Neuronal stem cell (in vitro differentiated cells): ENCODE measurements around the gene KCNAB1.

Experiments used
- DNase-seq: peaks from one replicate; pipeline ENCODE4 v3.0.0-alpha.2; 2013; ENCODE audit warnings: low spot score
- H2AFZ ChIP-seq: one replicate; pipeline ENCODE4 v1.6.1; 2013; ENCODE audit warnings: mild to moderate bottlenecking, low read length, inconsistent platforms
- H2AK5ac ChIP-seq: 2 replicates; pipeline ENCODE4 v1.6.1; 2013; ENCODE audit warnings: low read depth, mild to moderate bottlenecking, inconsistent platforms, low read length, moderate library complexity, mixed read lengths
- H2BK120ac ChIP-seq: 2 replicates; pipeline ENCODE4 v1.6.1; 2013; ENCODE audit warnings: low read depth, mild to moderate bottlenecking, inconsistent platforms, low read length, moderate library complexity, mixed read lengths
- H2BK12ac ChIP-seq: one replicate; pipeline ENCODE4 v1.6.1; 2013; ENCODE audit warnings: low read length, inconsistent platforms
- H2BK15ac ChIP-seq: 2 replicates; pipeline ENCODE4 v1.6.1; 2013; ENCODE audit warnings: mild to moderate bottlenecking, low read length, inconsistent platforms, mixed read lengths
- H2BK5ac ChIP-seq: one replicate; pipeline ENCODE4 v1.6.1; 2013; ENCODE audit warnings: inconsistent platforms, mild to moderate bottlenecking, low read length, moderate library complexity
- H3K14ac ChIP-seq: one replicate; pipeline ENCODE4 v1.6.1; 2013; ENCODE audit warnings: low read length, inconsistent platforms
- H3K18ac ChIP-seq: 2 replicates; pipeline ENCODE4 v1.6.1; 2013; ENCODE audit warnings: low read length, inconsistent platforms
- H3K23ac ChIP-seq: 2 replicates; pipeline ENCODE4 v1.6.1; 2013; ENCODE audit warnings: low read depth, mild to moderate bottlenecking, mixed read lengths, low read length, inconsistent platforms; ENCODE audit not compliant: poor library complexity
- H3K27ac ChIP-seq: replicated peaks from 3 replicates; pipeline ENCODE4 v1.5.1; 2013; ENCODE audit warnings: low read length, inconsistent platforms
- H3K27me3 ChIP-seq, 3 experiments: 2 replicates each; pipeline ENCODE4 v1.6.1; 2013; ENCODE audit warnings: low read length in 3 of 3, mild to moderate bottlenecking in 2 of 3, inconsistent platforms in 1 of 3, low read depth in 1 of 3, mixed read lengths in 1 of 3, moderate library complexity in 1 of 3; ENCODE audit not compliant: control insufficient read depth in 3 of 3, insufficient read depth in 3 of 3
- H3K36me3 ChIP-seq, 2 donors: replicated peaks in 1 of 2; 2 replicates each; pipeline ENCODE4 v1.6.1; 2013; ENCODE audit warnings: low read length in 2 of 2; ENCODE audit not compliant: control insufficient read depth in 2 of 2, insufficient read depth in 2 of 2
- H3K4ac ChIP-seq: 2 replicates; pipeline ENCODE4 v1.6.1; 2013; ENCODE audit warnings: inconsistent platforms, mild to moderate bottlenecking, low read length, moderate library complexity
- H3K4me1 ChIP-seq, 2 donors: 1 replicate in 1 of 2; 2 replicates in 1 of 2; pipeline ENCODE4 v1.6.1; 2013; ENCODE audit warnings: low read length in 2 of 2, low read depth in 1 of 2; ENCODE audit not compliant: control insufficient read depth in 2 of 2, insufficient read depth in 1 of 2
- H3K4me2 ChIP-seq: one replicate; pipeline ENCODE4 v1.6.1; 2013; ENCODE audit warnings: mild to moderate bottlenecking, low read length, inconsistent platforms; ENCODE audit not compliant: insufficient read depth, poor library complexity, severe bottlenecking
- H3K4me3 ChIP-seq, 2 donors: 2 replicates each; pipeline ENCODE4 v1.5.1; 2013; ENCODE audit warnings: low read length in 2 of 2, mild to moderate bottlenecking in 2 of 2, inconsistent platforms in 1 of 2, moderate library complexity in 1 of 2
- H3K79me1 ChIP-seq: one replicate; pipeline ENCODE4 v1.6.1; 2013; ENCODE audit warnings: low read depth, mild to moderate bottlenecking, inconsistent platforms, low read length, moderate library complexity
- H3K9ac ChIP-seq: one replicate; pipeline ENCODE4 v1.6.1; 2013; ENCODE audit warnings: mild to moderate bottlenecking, low read depth, low read length, inconsistent platforms; ENCODE audit not compliant: poor library complexity
- H3K9me3 ChIP-seq, 2 donors: replicated peaks in 1 of 2; 2 replicates each; pipeline versions ENCODE3 to v1.6.1; 2013; ENCODE audit warnings: low read length in 2 of 2, mild to moderate bottlenecking in 2 of 2, inconsistent platforms in 1 of 2, low read depth in 1 of 2, mixed read lengths in 1 of 2, moderate library complexity in 1 of 2; ENCODE audit not compliant: control insufficient read depth in 2 of 2, insufficient read depth in 1 of 2
- H4K8ac ChIP-seq: one replicate; pipeline ENCODE4 v1.6.1; 2013; ENCODE audit warnings: low read depth, mild to moderate bottlenecking, inconsistent platforms, low read length, moderate library complexity
- H4K91ac ChIP-seq: one replicate; pipeline ENCODE4 v1.6.1; 2013; ENCODE audit warnings: low read length, low read depth, mild to moderate bottlenecking, inconsistent platforms; ENCODE audit not compliant: poor library complexity
- WGBS, 2 donors: extraction: QIAGEN DNeasy Blood & Tissue Kit; methylation state at CpG; one replicate each; pipeline ENCODE4 v1.1.7; 2013; ENCODE audit warnings: missing lambda C conversion rate in 2 of 2, mixed read lengths in 1 of 2; ENCODE audit not compliant: insufficient read length in 2 of 2, insufficient replicate concordance in 1 of 2; ENCODE audit errors: extremely low coverage in 2 of 2; 5-methylcytosine and 5-hydroxymethylcytosine counted together

KCNAB1 gene

DNA sequence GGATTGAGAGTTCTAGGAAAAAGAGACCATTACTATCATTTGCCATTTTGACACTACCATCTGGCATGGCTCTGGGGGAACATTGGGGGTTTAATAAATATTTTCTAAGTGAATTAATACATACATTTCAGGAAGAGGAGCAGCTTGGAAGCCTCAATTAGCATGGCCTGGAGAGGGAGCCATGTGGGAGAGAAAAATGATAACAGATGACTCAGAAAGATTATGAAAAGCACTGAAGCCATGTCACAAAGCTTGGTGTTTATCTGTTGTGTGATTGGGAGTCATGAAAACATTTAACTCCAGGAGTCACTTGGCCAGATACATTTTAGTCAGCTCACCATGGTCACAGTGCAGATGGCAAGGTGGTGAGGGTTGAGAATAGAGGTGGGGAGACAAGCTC is 313.5 kb downstream of the KCNAB1 start:
- no peak overlapping the region for H3K4me2 ChIP-seq
- H3K14ac ChIP-seq: no peak overlapping the region
- H3K4ac ChIP-seq: no peak overlapping the region
- no peak overlapping the region for H2BK12ac ChIP-seq
- H4K8ac ChIP-seq: no peak overlapping the region
- H3K36me3 ChIP-seq: no peaks in the 10 kb centered on the region
- no peak overlapping the region for H2BK120ac ChIP-seq
- H3K9me3 ChIP-seq: no peaks in the 10 kb centered on the region
- H3K23ac ChIP-seq: no peak overlapping the region
- H3K9ac ChIP-seq: no peak overlapping the region
- H3K79me1 ChIP-seq: no peaks in the 10 kb centered on the region
- no peaks in the 10 kb centered on the region for H3K4me1 ChIP-seq
- peaks cover 0 to 2% (median 0%) of the 10 kb centered on the region in 3 experiments for H3K27me3 ChIP-seq
- H2AK5ac ChIP-seq: no peak overlapping the region
- no peak overlapping the region for H4K91ac ChIP-seq
- H2BK15ac ChIP-seq: no peak overlapping the region
- no peak overlapping the region for H3K4me3 ChIP-seq
- H3K27ac ChIP-seq: no peak overlapping the region
- H2AFZ ChIP-seq: no peak overlapping the region
- H3K18ac ChIP-seq: no peak overlapping the region
- no peak for DNase-seq
- H2BK5ac ChIP-seq: no peak overlapping the region

- no CpG with 5 or more reads among the region's 3 CpGs for WGBS, 2 donors
- no peak overlapping the region for H2BK120ac ChIP-seq
- H2BK15ac ChIP-seq: no peak overlapping the region
- no peak overlapping the region for H2AFZ ChIP-seq
- H3K4ac ChIP-seq: no peak overlapping the region
- no peak overlapping the region for H3K18ac ChIP-seq
- H3K9ac ChIP-seq: no peak overlapping the region
- no peak overlapping the region for H3K23ac ChIP-seq
- H4K91ac ChIP-seq: no peak overlapping the region
- no peaks in the 10 kb centered on the region for H3K36me3 ChIP-seq
- peaks cover 0 to 2% (median 0%) of the 10 kb centered on the region in 3 experiments for H3K27me3 ChIP-seq
- H3K79me1 ChIP-seq: no peaks in the 10 kb centered on the region
- no peak overlapping the region for H3K4me2 ChIP-seq
- H3K14ac ChIP-seq: no peak overlapping the region
- no peak for DNase-seq
- H3K9me3 ChIP-seq: no peaks in the 10 kb centered on the region
- no peak overlapping the region for H2BK5ac ChIP-seq
- H3K27ac ChIP-seq: no peak overlapping the region
- no peaks in the 10 kb centered on the region for H3K4me1 ChIP-seq
- H2AK5ac ChIP-seq: no peak overlapping the region
- no peak overlapping the region for H3K4me3 ChIP-seq
- H2BK12ac ChIP-seq: no peak overlapping the region
- H4K8ac ChIP-seq: no peak overlapping the region
Measured at GRCh38 chr3:156434921-156435320, 314.5 kb downstream of the KCNAB1 start.

GRCh38 chr3:156443079-156443478 is 322.7 kb downstream of the KCNAB1 start:
- no CpG with 5 or more reads among the region's 5 CpGs for WGBS, 2 donors
- Histone ChIP-seq H2BK5ac (no peak overlapping the region), H3K4me3 (no peak overlapping the region), H3K36me3 (no peaks in the 10 kb centered on the region), H4K8ac (no peak overlapping the region), H3K4me2 (no peak overlapping the region), H3K27me3 (no peaks in the 10 kb centered on the region), H2BK12ac (no peak overlapping the region), H3K79me1 (no peaks in the 10 kb centered on the region), H2AK5ac (no peak overlapping the region), H4K91ac (no peak overlapping the region), H3K27ac (no peak overlapping the region), H2AFZ (no peak overlapping the region), H3K4ac (no peak overlapping the region), H3K18ac (no peak overlapping the region), H2BK120ac (no peak overlapping the region), H3K23ac (no peak overlapping the region), H3K9ac (no peak overlapping the region), H2BK15ac (no peak overlapping the region), H3K14ac (no peak overlapping the region), H3K9me3 (no peaks in the 10 kb centered on the region), H3K4me1 (peaks cover 0 to 5% of the 10 kb centered on the region in 2 donors)
- no peak for DNase-seq

DNA sequence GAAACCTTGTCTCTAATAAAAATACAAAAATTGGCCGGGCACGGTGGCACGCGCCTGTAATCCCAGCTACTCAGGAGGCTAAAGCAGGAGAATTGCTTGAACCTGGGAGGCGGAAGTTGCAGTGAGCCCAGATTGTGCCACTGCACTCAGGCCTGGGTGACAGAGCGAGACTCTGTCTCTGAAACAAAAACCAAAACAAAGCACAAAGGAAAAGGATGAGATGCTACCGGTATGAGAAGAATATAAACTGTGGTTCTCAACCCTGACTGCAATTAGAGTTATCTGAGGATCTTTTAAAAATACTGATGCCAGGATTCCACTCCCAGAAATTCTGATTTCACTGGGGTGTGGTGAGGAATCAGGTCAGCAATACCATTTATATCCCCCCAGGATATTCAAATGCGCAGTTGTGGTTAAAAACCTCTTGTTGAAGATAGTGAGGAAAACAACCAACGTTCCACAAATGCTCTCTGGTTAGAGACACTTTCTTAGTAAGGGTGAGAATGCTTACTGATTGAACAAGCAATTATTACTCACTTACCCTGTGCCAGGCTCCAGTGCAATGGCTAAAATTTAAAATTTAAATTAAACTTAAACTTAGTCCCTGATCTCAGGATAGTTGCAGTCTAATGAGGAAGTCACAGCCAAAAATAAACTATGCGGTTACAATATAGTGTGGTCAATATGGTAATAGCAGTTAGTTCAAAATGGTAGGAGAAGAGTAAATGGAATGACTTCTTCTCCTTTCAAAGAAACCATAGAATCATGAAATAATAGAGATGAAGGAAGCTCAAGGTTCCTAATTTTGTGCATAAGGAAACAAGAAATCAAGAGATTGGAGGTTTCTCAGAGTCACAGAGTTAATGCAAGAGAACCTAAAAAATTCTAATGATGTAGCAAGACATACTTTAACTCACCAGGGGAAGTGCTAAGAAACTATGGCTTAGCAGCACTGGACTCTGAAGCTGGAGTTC is 325.0 kb downstream of the KCNAB1 start:
- Histone ChIP-seq H2BK120ac (no peak overlapping the region), H3K4me2 (no peak overlapping the region), H3K9me3 (no peaks in the 10 kb centered on the region), H2BK5ac (no peak overlapping the region), H3K27me3 (no peaks in the 10 kb centered on the region), H4K8ac (no peak overlapping the region), H3K36me3 (no peaks in the 10 kb centered on the region), H3K18ac (no peak overlapping the region), H2BK12ac (no peak overlapping the region), H3K4me3 (no peak overlapping the region), H3K23ac (no peak overlapping the region), H3K9ac (no peak overlapping the region), H2AFZ (no peak overlapping the region), H3K4me1 (peaks cover 0 to 5% of the 10 kb centered on the region in 2 donors), H3K27ac (no peak overlapping the region), H4K91ac (no peak overlapping the region), H3K79me1 (no peaks in the 10 kb centered on the region), H3K14ac (no peak overlapping the region), H2AK5ac (no peak overlapping the region), H2BK15ac (no peak overlapping the region), H3K4ac (no peak overlapping the region)
- no CpG with 5 or more reads among the region's 10 CpGs for WGBS, 2 donors
- DNase-seq: no peak
